NB4 (cell line): ENCODE data around the gene MTFMT.

ENCODE experiments used
- DNase-seq: peaks from one replicate; pipeline ENCODE4 v3.0.0; 2010; ENCODE audit warnings: low read depth
- H3K4me3 ChIP-seq: one replicate; pipeline ENCODE4 v1.5.1; 2011; ENCODE audit warnings: mild to moderate bottlenecking, low read depth, low read length, moderate library complexity
- MYC ChIP-seq: IDR thresholded peaks from 2 replicates; pipeline ENCODE4 v1.6.1; 2011; ENCODE audit warnings: low read depth, low read length
- POLR2A ChIP-seq: IDR thresholded peaks from 2 replicates; pipeline ENCODE4 v1.6.1; 2011; ENCODE audit warnings: mild to moderate bottlenecking; ENCODE audit not compliant: insufficient read length; ENCODE audit errors: extremely low read depth
- TF ChIP-seq, protein P1 (sequence below): IDR thresholded peaks from one replicate; pipeline ENCODE4 v1.5.1; 2012; ENCODE audit warnings: low read depth, low read length
- TF ChIP-seq, protein P2 (sequence below): IDR thresholded peaks from 2 replicates; pipeline ENCODE4 v1.6.1; 2011; ENCODE audit warnings: low read depth, low read length

MTFMT gene

DNA sequence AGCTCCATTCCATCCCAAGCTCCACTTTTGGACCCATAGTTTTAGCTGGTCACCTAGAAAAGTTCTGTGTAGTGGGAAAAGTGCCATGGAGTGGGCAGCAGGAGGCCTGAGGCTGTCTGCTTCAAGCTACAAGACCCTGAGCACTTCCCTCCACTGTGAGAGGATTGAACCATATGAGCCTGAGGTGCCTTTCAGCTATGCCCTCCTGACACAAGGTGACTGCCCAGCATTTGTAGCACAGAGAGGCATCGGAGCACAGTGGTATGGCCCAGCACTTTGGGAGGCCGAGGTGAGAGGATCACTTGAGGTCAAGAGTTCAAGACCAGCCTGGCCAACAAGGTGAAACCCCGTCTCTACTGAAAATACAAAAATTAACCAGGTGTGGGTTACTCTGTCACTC, 43.2 kb upstream of the MTFMT start:
- no peak overlapping the region for H3K4me3 ChIP-seq
- TF ChIP-seq POLR2A (no peak), MYC (no peak)
- TF ChIP-seq, protein P1, sequence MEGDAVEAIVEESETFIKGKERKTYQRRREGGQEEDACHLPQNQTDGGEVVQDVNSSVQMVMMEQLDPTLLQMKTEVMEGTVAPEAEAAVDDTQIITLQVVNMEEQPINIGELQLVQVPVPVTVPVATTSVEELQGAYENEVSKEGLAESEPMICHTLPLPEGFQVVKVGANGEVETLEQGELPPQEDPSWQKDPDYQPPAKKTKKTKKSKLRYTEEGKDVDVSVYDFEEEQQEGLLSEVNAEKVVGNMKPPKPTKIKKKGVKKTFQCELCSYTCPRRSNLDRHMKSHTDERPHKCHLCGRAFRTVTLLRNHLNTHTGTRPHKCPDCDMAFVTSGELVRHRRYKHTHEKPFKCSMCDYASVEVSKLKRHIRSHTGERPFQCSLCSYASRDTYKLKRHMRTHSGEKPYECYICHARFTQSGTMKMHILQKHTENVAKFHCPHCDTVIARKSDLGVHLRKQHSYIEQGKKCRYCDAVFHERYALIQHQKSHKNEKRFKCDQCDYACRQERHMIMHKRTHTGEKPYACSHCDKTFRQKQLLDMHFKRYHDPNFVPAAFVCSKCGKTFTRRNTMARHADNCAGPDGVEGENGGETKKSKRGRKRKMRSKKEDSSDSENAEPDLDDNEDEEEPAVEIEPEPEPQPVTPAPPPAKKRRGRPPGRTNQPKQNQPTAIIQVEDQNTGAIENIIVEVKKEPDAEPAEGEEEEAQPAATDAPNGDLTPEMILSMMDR: no peak
- TF ChIP-seq, protein P2, sequence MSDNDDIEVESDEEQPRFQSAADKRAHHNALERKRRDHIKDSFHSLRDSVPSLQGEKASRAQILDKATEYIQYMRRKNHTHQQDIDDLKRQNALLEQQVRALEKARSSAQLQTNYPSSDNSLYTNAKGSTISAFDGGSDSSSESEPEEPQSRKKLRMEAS: no peak
- no peak for DNase-seq

DNA sequence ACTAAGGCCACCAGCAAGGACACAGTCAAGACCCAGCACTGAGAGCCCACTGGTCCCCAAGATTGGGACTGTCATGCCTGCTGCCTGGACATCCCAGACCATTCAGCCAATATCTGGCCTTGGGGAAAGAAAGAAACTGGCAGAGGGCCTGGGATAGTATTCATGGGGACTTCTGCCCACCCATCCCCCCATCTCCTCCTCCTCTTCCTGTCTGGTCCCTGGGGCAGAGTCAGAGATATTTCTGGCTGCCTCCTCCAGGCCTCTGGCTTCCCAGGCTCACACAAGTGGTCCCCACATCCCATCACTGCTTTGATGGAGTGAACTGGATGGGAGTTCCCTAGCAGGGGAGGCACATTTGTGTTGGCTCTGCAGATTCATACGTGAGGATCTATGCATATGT, 42.6 kb upstream of the MTFMT start:
- TF ChIP-seq POLR2A (no peak), MYC (no peak)
- TF ChIP-seq, protein P1: no peak
- TF ChIP-seq, protein P2: no peak
- DNase-seq: peak; percentile 32
- H3K4me3 ChIP-seq: no peak overlapping the region

DNA sequence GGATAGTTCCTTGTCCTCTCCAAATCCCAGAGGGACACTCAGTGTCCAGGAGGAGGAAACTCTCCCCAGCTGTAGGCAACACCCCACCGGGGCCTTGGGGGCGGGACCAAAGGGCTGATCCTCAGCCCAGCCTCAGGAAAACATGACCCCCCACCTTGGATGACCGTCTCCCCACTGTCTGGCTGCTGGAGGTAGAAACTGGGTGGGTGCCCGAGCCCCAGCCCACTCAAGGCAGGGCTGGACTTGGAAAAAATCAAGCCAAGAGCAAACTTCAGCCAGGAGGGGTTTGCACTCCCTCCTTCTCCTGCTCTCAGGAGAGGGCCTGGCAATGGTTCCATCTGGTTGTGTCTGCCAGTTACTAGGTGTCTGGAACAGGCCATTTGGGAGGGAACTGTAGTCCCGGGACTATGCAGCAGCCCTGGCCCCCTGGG, 42.0 kb upstream of the MTFMT start:
- H3K4me3 ChIP-seq: no peak overlapping the region
- TF ChIP-seq, protein P1: no peak
- TF ChIP-seq, protein P2: no peak
- TF ChIP-seq POLR2A (no peak), MYC (no peak)
- DNase-seq: no peak

DNA sequence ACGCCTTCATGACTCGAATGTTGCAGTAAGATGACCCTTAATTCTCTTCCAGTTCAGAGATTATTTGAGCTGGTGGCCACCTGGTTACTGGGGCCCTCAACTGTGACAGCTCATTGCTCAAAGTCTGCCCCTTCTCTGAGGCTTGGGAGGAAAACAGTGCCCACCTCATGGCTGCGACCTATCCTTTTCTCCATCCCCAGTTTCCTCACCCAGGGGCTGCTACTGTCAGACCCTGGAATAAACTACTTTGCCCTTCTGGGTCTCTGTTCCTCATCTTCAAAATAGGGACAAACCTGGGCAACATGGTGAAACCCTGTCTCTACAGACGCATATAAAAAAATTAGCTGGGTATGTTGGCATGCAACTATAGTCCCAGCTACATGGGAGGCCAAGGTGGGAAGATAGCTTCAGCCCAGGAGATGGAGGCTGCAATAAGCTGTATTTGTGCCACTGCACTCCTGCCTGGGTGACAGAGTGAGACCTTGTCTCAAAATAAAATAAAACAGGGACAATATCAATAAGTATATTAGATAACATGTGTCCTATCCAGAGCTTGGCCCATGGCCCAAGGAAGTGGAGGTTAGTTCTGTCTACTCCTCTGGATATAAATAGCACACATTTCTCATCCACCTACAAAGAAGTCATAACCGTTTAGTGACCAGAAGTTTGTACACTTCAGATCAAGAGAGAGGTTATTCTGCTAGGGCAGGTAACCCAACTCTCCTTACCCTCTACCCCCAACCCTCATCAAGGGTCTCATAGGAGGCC, 40.5 kb upstream of the MTFMT start:
- no peak overlapping the region for H3K4me3 ChIP-seq
- no peak for DNase-seq
- no peak for TF ChIP-seq POLR2A
- TF ChIP-seq, protein P2: no peak
- no peak for TF ChIP-seq MYC
- TF ChIP-seq, protein P1: no peak

DNA sequence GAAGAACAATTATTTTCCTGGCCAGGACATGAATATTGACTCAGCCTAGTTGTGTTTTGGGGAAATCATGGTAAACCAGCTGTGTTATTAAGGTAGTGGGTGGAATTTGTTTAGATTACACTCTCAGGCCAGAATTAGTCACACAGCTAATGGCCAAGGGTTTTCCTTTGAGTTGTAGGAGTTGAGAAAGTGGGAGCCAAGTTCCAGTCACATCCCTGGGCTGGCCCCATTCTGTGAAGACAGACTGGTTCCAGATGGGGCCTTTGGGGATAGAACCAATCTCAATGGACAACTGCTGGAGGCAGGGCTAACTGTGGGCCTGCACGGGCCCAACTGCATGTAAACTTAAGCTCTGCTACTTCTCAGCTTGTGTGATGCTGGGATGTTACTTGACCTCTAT, 39.7 kb upstream of the MTFMT start:
- TF ChIP-seq MYC: no peak
- TF ChIP-seq, protein P1: no peak
- no peak for DNase-seq
- no peak overlapping the region for H3K4me3 ChIP-seq
